ENCODE data around the gene SAPCD1. TPM values are rescaled to one million over a fixed set of nuclear protein-coding genes. Genes with fewer than 3 reads are reported as not detected.

SAPCD1 gene
- polyA plus RNA-seq, 1 of the 3 experiments (the other 2 are of a cell fraction) = 5.9 TPM

GRCh38 chr6:31736021-31736767 is 26.3 kb upstream of the SAPCD1 start, which contains the start of gene CLIC1 (continued):
- TF ChIP-seq ELF1 (IDR thresholded peaks at IDR 0.05) = peak; percentile 83; the same call in 1 of the 2 replicates
- no peak for TF ChIP-seq TEAD4 (IDR thresholded peaks at IDR 0.05; ENCODE audit: borderline replicate concordance, insufficient read depth)
- peak; percentile 62 for TF ChIP-seq MAX (IDR thresholded peaks at IDR 0.05; ENCODE audit: low read depth)
- no peak for TF ChIP-seq RCOR1 (IDR thresholded peaks at IDR 0.05; ENCODE audit: low read length)
- TF ChIP-seq EP300 (IDR thresholded peaks at IDR 0.05; ENCODE audit: borderline replicate concordance in 1 of 2, low read depth in 1 of 2, low read length in 1 of 2) = no peak
- TF ChIP-seq, protein P1, sequence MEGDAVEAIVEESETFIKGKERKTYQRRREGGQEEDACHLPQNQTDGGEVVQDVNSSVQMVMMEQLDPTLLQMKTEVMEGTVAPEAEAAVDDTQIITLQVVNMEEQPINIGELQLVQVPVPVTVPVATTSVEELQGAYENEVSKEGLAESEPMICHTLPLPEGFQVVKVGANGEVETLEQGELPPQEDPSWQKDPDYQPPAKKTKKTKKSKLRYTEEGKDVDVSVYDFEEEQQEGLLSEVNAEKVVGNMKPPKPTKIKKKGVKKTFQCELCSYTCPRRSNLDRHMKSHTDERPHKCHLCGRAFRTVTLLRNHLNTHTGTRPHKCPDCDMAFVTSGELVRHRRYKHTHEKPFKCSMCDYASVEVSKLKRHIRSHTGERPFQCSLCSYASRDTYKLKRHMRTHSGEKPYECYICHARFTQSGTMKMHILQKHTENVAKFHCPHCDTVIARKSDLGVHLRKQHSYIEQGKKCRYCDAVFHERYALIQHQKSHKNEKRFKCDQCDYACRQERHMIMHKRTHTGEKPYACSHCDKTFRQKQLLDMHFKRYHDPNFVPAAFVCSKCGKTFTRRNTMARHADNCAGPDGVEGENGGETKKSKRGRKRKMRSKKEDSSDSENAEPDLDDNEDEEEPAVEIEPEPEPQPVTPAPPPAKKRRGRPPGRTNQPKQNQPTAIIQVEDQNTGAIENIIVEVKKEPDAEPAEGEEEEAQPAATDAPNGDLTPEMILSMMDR (IDR thresholded peaks at IDR 0.05) = no peak
- no peak for TF ChIP-seq SMC3 (IDR thresholded peaks at IDR 0.05; ENCODE audit: low read depth, low read length)
- no peak for TF ChIP-seq CHD2 (IDR thresholded peaks at IDR 0.05; ENCODE audit: low read length, partially characterized antibody)
- TF ChIP-seq FOXJ3 (CRISPR knock-in tag; IDR thresholded peaks at IDR 0.05) = no peak
- no peak for TF ChIP-seq NRF1 (IDR thresholded peaks at IDR 0.05; ENCODE audit: low read depth, low read length)

DNA sequence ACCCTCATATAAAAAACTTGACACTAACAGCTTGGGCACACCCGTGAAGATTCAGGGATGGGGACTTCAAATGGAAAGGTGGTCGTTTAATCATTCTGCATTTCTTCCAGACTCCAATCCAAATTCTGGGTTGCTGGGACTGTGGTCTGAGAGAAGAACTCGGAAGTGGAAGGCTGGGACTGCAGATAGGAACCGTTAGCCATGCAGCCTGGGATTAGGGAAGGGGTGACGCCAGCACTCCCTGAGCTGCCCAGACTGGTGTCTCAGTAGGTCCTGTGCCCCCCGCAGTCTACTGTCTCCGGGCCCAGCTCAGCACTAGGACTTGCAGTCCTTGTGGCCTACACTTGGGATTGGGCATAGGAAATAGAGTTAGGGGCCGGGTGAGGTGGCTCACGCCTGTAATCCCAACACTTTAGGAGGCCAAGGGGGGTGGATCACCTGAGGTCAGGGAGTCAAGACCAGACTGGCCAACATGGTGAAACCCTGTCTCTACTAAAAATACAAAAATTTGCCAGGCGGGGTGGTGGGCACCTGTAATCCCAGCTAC is 25.6 kb upstream of the SAPCD1 start:
- POLR2A ChIA-PET = interaction anchor here (1.8 to 2.1 kb wide), 2 partner anchors 58 to 78 kb away, joined by 3 to 5 read pairs; partner anchors contain the start of genes HSPA1A and HSPA1L
- no peaks in the 10 kb centered on the region for H3K9me3 ChIP-seq
- H3F3A ChIP-seq (replicated peaks; ENCODE audit: insufficient read depth) = peaks cover 45% of the 10 kb centered on the region
- H3K27ac ChIP-seq (ENCODE audit: low read depth in 2 of 2, low read length in 1 of 2) = peak overlapping the region; percentile 88 to 90
- H3K4me1 ChIP-seq (ENCODE audit: control insufficient read depth in 1 of 2, insufficient read depth in 2 of 2, low read depth in 1 of 2, low read length in 1 of 2) = peaks cover 22 to 31% of the 10 kb centered on the region in 2 experiments; a peak in 3 of 4 replicates
- H3K9ac ChIP-seq = peak overlapping the region; percentile 97
- peaks cover 21 to 32% of the 10 kb centered on the region in 2 experiments for H3K36me3 ChIP-seq (replicated peaks in 1 of 2; ENCODE audit: control insufficient read depth in 1 of 2, insufficient read depth in 2 of 2, low read length in 1 of 2)
- DNase-seq = no peak
- peak overlapping the region; percentile 99 for H3K4me2 ChIP-seq
- no peaks in the 10 kb centered on the region for H3K9me2 ChIP-seq
- H3K4me3 ChIP-seq (ENCODE audit: low read depth in 2 of 2, low read length in 1 of 2) = peak overlapping the region; percentile 85 to 86
- TF ChIP-seq, protein P1 (IDR thresholded peaks at IDR 0.05) = no peak
- TF ChIP-seq EP300 (IDR thresholded peaks at IDR 0.05; ENCODE audit: borderline replicate concordance in 1 of 2, low read depth in 1 of 2, low read length in 1 of 2) (no peak), FOXJ3 (CRISPR knock-in tag; IDR thresholded peaks at IDR 0.05) (no peak)
- peaks cover 68% of the 10 kb centered on the region for H3K79me2 ChIP-seq (ENCODE audit: insufficient read depth)
- CTCF ChIA-PET = interaction anchor here (0.8 to 5.5 kb wide), 3 partner anchors 12 to 94 kb away, joined by 4 to 23 read pairs (median 9); no protein-coding TSS in a partner anchor
- H2AFZ ChIP-seq (ENCODE audit: low read depth) = 0 out of 2 replicates have a peak overlapping the region, but pooled peaks have one; percentile 15
- H4K20me1 ChIP-seq (ENCODE audit: insufficient read depth) = peaks cover 21% of the 10 kb centered on the region
- 68% methylated on average over 8 of the region's 10 CpGs for WGBS (ENCODE audit: low lambda C conversion rate)
- no peaks in the 10 kb centered on the region for H3K27me3 ChIP-seq (ENCODE audit: insufficient read depth)
